IMR-90 (cell line): ENCODE data around the gene LYRM7.

ENCODE experiments used
- CEBPB ChIP-seq: IDR thresholded peaks from 2 replicates; pipeline ENCODE4 v1.6.1; 2012; ENCODE audit warnings: low read depth, low read length, improper control_type of control experiment
- CHD1 ChIP-seq: IDR thresholded peaks from 2 replicates; pipeline ENCODE4 v1.6.1; 2012; ENCODE audit warnings: low read depth, low read length, improper control_type of control experiment
- CTCF ChIP-seq: conservative IDR thresholded peaks from 2 replicates; pipeline ENCODE4 v1.5.1; 2012; ENCODE audit warnings: mild to moderate bottlenecking, low read depth, low read length, improper control_type of control experiment
- FOS ChIP-seq: fragments of 150-350 bp; IDR thresholded peaks from 2 replicates; pipeline ENCODE4 v1.6.1; 2016; ENCODE audit warnings: low read depth, low read length
- MAZ ChIP-seq: IDR thresholded peaks from 2 replicates; pipeline ENCODE4 v1.6.1; 2012; ENCODE audit warnings: low read depth, mild to moderate bottlenecking, low read length, improper control_type of control experiment, moderate library complexity, borderline replicate concordance
- MXI1 ChIP-seq: IDR thresholded peaks from 2 replicates; pipeline ENCODE4 v1.6.1; 2012; ENCODE audit warnings: low read depth, mild to moderate bottlenecking, low read length, moderate library complexity, borderline replicate concordance
- NFE2L2 ChIP-seq: fragments of 150-350 bp; IDR thresholded peaks from 2 replicates; pipeline ENCODE4 v1.6.1; 2016; ENCODE audit warnings: low read depth, mild to moderate bottlenecking, low read length
- POLR2A ChIP-seq: IDR thresholded peaks from 2 replicates; pipeline ENCODE4 v1.6.1; 2012; ENCODE audit warnings: mild to moderate bottlenecking, low read depth, low read length
- RAD21 ChIP-seq: IDR thresholded peaks from 2 replicates; pipeline ENCODE4 v1.6.1; 2012; ENCODE audit warnings: low read length, improper control_type of control experiment
- RCOR1 ChIP-seq: IDR thresholded peaks from 2 replicates; pipeline ENCODE4 v1.6.1; 2012; ENCODE audit warnings: mild to moderate bottlenecking, low read length, improper control_type of control experiment; ENCODE audit not compliant: insufficient replicate concordance
- RFX5 ChIP-seq: IDR thresholded peaks from 2 replicates; pipeline ENCODE4 v1.8.0; 2012; ENCODE audit warnings: low read depth, mild to moderate bottlenecking, low read length, moderate library complexity
- SMC3 ChIP-seq: fragments of 150-350 bp; IDR thresholded peaks from 2 replicates; pipeline ENCODE4 v1.6.1; 2016; ENCODE audit warnings: low read depth, mild to moderate bottlenecking, antibody characterized with exemption, low read length, moderate library complexity
- USF2 ChIP-seq: fragments of 150-350 bp; IDR thresholded peaks from 2 replicates; pipeline ENCODE4 v1.6.1; 2017; ENCODE audit warnings: mild to moderate bottlenecking, antibody characterized with exemption, low read length, low read depth

GRCh38 chr5:131151216-131151615, 19.5 kb upstream of the LYRM7 start:
- no peak for TF ChIP-seq RFX5
- TF ChIP-seq CTCF: no peak
- no peak for TF ChIP-seq RAD21
- TF ChIP-seq POLR2A: no peak
- TF ChIP-seq RCOR1: no peak
- no peak for TF ChIP-seq FOS
- no peak for TF ChIP-seq SMC3
- no peak for TF ChIP-seq MAZ
- TF ChIP-seq USF2: no peak
- no peak for TF ChIP-seq CEBPB
- TF ChIP-seq NFE2L2: no peak
- no peak for TF ChIP-seq MXI1
- no peak for TF ChIP-seq CHD1
